DOHH2 (cell line): Measurements from ENCODE around the gene OR1J2.
A peak's percentile ranks its signal among the peaks of the same experiment; 100 is the strongest.

ENCODE experiments used
- H3F3A ChIP-seq: fragments of 200-600 bp; sonication (generic), shearing (Covaris generic); 2 replicates; pipeline ENCODE4 v1.6.0; 2016; ENCODE audit warnings: antibody characterized with exemption, mild to moderate bottlenecking; ENCODE audit not compliant: control insufficient read depth, insufficient read depth
- H3K27ac ChIP-seq: fragments of 200-600 bp; sonication (generic); 2 replicates; pipeline ENCODE4 v1.5.1; 2014; ENCODE audit warnings: low read depth, mild to moderate bottlenecking, low read length, moderate library complexity
- H3K27me3 ChIP-seq: fragments of 200-600 bp; sonication (generic); 2 replicates; pipeline ENCODE4 v1.6.1; 2014; ENCODE audit warnings: mild to moderate bottlenecking, low read length, mixed read lengths; ENCODE audit not compliant: control insufficient read depth
- H3K36me3 ChIP-seq: fragments of 200-600 bp; sonication (generic); 2 replicates; pipeline ENCODE4 v1.6.1; 2014; ENCODE audit warnings: mild to moderate bottlenecking, low read length, moderate library complexity, mixed read lengths; ENCODE audit not compliant: control insufficient read depth
- H3K4me1 ChIP-seq: fragments of 200-600 bp; sonication (generic); 2 replicates; pipeline ENCODE4 v1.6.1; 2014; ENCODE audit warnings: mild to moderate bottlenecking, low read length, mixed read lengths; ENCODE audit not compliant: control insufficient read depth
- H3K4me2 ChIP-seq: fragments of 200-600 bp; sonication (generic); 2 replicates; pipeline ENCODE4 v1.6.0; 2014; ENCODE audit warnings: mild to moderate bottlenecking, low read length, moderate library complexity
- H3K4me3 ChIP-seq: fragments of 200-600 bp; sonication (generic); 2 replicates; pipeline ENCODE4 v1.5.1; 2014; ENCODE audit warnings: mild to moderate bottlenecking, low read length, mixed read lengths
- H3K79me2 ChIP-seq: fragments of 200-600 bp; sonication (generic); 2 replicates; pipeline ENCODE4 v1.6.1; 2014; ENCODE audit warnings: mild to moderate bottlenecking, low read length, mixed read lengths; ENCODE audit not compliant: control insufficient read depth
- H3K9me2 ChIP-seq: fragments of 200-600 bp; sonication (generic); replicated peaks from 2 replicates; pipeline ENCODE4 v1.6.1; 2014; ENCODE audit warnings: mild to moderate bottlenecking, low read length, mixed read lengths; ENCODE audit not compliant: control insufficient read depth
- H3K9me3 ChIP-seq: fragments of 200-600 bp; sonication (generic); 2 replicates; pipeline ENCODE4 v1.6.1; 2014; ENCODE audit warnings: antibody characterized with exemption, low read length, mixed read lengths; ENCODE audit not compliant: control insufficient read depth, insufficient read depth
- H4K20me1 ChIP-seq: fragments of 200-600 bp; sonication (generic); 2 replicates; pipeline ENCODE4 v1.6.0; 2014; ENCODE audit warnings: low read depth, mild to moderate bottlenecking, antibody characterized with exemption, low read length, moderate library complexity; ENCODE audit not compliant: control insufficient read depth, insufficient read depth
- EZH2phosphoT487 ChIP-seq: fragments of 200-600 bp; sonication (generic); IDR thresholded peaks from 2 replicates; pipeline ENCODE4 v1.6.1; 2017; ENCODE audit warnings: borderline replicate concordance, mild to moderate bottlenecking, antibody characterized with exemption, low read length, moderate library complexity, mixed read lengths
- TF ChIP-seq, protein P1 (sequence below): fragments of 200-600 bp; sonication (generic); IDR thresholded peaks from one replicate; pipeline ENCODE4 v1.5.1; 2014; ENCODE audit warnings: antibody characterized with exemption, mild to moderate bottlenecking, low read depth, low read length; ENCODE audit not compliant: poor library complexity, severe bottlenecking

The OR1J2 gene

DNA sequence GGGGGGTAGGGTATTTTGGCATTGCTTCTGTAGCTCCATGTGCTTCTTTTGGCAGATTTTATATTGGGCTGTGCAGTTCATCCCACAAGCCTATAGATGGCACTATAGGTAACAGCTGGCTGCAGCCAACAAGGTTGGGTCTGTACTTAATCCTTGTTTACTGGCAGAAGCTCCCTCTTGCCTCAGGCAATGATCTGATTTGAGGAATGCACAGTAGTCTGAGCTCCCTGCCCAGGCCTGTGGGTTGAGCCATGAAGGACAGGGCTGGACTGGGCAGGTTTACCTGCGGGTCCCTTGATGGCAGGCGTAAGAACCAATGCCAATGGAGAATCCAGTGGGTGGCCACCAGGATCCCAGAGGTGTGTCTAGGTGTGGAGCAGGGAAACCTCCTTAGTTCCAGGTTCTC lies 11.7 kb upstream of the OR1J2 start:
- no peak overlapping the region for H3K4me2 ChIP-seq
- no peaks in the 10 kb centered on the region for H3K4me1 ChIP-seq
- H3K4me3 ChIP-seq = no peak overlapping the region
- H3F3A ChIP-seq = no peaks in the 10 kb centered on the region
- H3K27me3 ChIP-seq = peaks cover 8% of the 10 kb centered on the region; the same call in 1 of the 2 replicates
- TF ChIP-seq, protein P1, sequence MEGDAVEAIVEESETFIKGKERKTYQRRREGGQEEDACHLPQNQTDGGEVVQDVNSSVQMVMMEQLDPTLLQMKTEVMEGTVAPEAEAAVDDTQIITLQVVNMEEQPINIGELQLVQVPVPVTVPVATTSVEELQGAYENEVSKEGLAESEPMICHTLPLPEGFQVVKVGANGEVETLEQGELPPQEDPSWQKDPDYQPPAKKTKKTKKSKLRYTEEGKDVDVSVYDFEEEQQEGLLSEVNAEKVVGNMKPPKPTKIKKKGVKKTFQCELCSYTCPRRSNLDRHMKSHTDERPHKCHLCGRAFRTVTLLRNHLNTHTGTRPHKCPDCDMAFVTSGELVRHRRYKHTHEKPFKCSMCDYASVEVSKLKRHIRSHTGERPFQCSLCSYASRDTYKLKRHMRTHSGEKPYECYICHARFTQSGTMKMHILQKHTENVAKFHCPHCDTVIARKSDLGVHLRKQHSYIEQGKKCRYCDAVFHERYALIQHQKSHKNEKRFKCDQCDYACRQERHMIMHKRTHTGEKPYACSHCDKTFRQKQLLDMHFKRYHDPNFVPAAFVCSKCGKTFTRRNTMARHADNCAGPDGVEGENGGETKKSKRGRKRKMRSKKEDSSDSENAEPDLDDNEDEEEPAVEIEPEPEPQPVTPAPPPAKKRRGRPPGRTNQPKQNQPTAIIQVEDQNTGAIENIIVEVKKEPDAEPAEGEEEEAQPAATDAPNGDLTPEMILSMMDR = peak; percentile 84
- TF ChIP-seq EZH2phosphoT487 = no peak
- no peaks in the 10 kb centered on the region for H3K36me3 ChIP-seq
- H3K9me3 ChIP-seq = no peaks in the 10 kb centered on the region; the same call in 1 of the 2 replicates
- no peaks in the 10 kb centered on the region for H3K79me2 ChIP-seq
- H3K9me2 ChIP-seq = no peaks in the 10 kb centered on the region
- H4K20me1 ChIP-seq = no peaks in the 10 kb centered on the region
- H3K27ac ChIP-seq = no peak overlapping the region

DNA sequence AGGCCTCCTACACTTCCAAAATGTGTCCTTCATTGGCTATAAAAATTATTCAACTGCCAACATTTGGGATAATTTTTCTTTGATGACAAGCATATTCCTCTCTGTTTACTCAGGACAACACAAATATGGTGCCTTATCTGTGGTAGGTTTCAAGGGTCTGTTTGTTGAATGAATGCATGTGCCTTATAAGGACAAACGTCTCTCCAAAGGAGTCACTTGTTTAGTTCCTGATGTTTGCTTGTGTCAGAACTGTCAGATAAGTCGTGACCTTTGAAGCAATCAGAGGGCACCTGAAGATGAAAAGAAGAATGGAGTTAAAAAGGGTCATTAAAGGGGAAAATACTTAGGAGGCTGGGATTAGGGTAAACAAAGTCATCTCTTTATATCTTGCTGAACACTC lies 3.6 kb upstream of the OR1J2 start:
- no peaks in the 10 kb centered on the region for H3K36me3 ChIP-seq
- H3K9me2 ChIP-seq = no peaks in the 10 kb centered on the region
- TF ChIP-seq, protein P1 = no peak
- TF ChIP-seq EZH2phosphoT487 = no peak
- no peak overlapping the region for H3K4me2 ChIP-seq
- no peaks in the 10 kb centered on the region for H3K4me1 ChIP-seq
- H3K9me3 ChIP-seq = no peaks in the 10 kb centered on the region
- no peaks in the 10 kb centered on the region for H3K79me2 ChIP-seq
- H3F3A ChIP-seq = no peaks in the 10 kb centered on the region
- H3K4me3 ChIP-seq = no peak overlapping the region
- H4K20me1 ChIP-seq = no peaks in the 10 kb centered on the region
- H3K27me3 ChIP-seq = peaks cover 16% of the 10 kb centered on the region; the same call in 1 of the 2 replicates
- H3K27ac ChIP-seq = no peak overlapping the region

DNA sequence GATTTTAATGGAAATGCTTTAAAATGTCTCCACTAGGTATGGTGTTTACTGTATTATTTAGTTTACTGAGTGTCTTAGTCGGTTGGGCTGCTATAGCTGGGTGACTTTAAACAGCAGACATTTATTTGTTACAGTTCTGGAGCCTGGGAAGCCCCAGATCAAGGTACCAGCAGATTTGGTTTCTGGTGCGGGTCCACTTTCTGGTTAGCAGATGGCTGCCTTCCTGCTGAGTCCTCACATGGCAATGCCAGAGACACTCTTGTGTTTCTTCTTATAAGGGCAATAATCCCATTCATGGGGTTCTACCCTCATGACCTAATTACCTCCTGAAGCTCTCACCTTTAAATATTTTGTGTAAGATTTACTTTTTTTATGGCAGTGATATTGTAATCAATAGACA lies 7.6 kb downstream of the OR1J2 start:
- H3K9me3 ChIP-seq = no peaks in the 10 kb centered on the region
- TF ChIP-seq, protein P1 = no peak
- no peak for TF ChIP-seq EZH2phosphoT487
- H3K36me3 ChIP-seq = no peaks in the 10 kb centered on the region

DNA sequence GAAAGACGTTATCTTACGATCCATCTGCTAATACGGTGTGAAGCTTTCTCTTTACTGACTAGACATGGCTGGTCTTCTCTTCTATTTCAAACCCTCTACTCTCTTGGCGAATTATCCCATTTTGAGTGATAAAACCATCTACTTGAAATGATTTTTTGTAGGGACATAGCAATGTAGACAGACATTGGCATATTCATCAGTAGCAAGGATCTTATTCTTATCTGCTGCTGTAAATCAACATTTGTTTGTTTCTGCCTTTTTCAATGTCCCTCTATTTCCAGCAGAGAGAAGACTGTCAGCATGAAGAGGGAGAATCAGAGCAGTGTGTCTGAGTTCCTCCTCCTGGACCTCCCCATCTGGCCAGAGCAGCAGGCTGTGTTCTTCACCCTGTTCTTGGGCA lies 8.2 kb downstream of the OR1J2 start, which contains the start of gene OR1J4:
Gene OR1J4 (plus strand): TSS at position 301 of the 400 bp plus-strand sequence. CDS start 0 bp downstream, at position 301.
- Histone ChIP-seq H3K9me2 (no peaks in the 10 kb centered on the region), H3K27ac (no peak within 1 kb of the TSS), H3K4me3 (no peak within 1 kb of the TSS)

More for the DNA sequence above, 7.6 kb downstream of the OR1J2 start:
- H3K4me1 ChIP-seq = no peaks in the 10 kb centered on the region
- H3K27ac ChIP-seq = no peak overlapping the region
- H3K4me2 ChIP-seq = no peak overlapping the region
- no peaks in the 10 kb centered on the region for H3K79me2 ChIP-seq
- no peaks in the 10 kb centered on the region for H3K9me2 ChIP-seq
- no peaks in the 10 kb centered on the region for H4K20me1 ChIP-seq
- no peak overlapping the region for H3K4me3 ChIP-seq
- no peaks in the 10 kb centered on the region for H3F3A ChIP-seq
- H3K27me3 ChIP-seq = peaks cover 5% of the 10 kb centered on the region; the same call in 1 of the 2 replicates

More for the DNA sequence above, 8.2 kb downstream of the OR1J2 start, which contains the start of gene OR1J4:
- Histone ChIP-seq H3K4me1 (no peaks in the 10 kb centered on the region), H4K20me1 (no peaks in the 10 kb centered on the region), H3K27me3 (peaks cover 5% of the 10 kb centered on the region; the same call in 1 of the 2 replicates), H3K79me2 (no peaks in the 10 kb centered on the region), H3F3A (no peaks in the 10 kb centered on the region), H3K36me3 (no peaks in the 10 kb centered on the region), H3K9me3 (no peaks in the 10 kb centered on the region), H3K4me2 (no peak within 1 kb of the TSS)
- TF ChIP-seq, protein P1 = no peak
- no peak for TF ChIP-seq EZH2phosphoT487
